ENCODE results near the gene UTF1.

UTF1 gene

GRCh38 chr10:133235265-133235855 is 5.3 kb downstream of the UTF1 start:
- Histone ChIP-seq H3K9ac (no peak overlapping the region), H3K27ac (no peak overlapping the region), H3K36me3 (ENCODE audit: insufficient read depth) (no peaks in the 10 kb centered on the region), H4K20me1 (ENCODE audit: insufficient read depth) (no peaks in the 10 kb centered on the region), H3K4me2 (no peak overlapping the region), H2AFZ (ENCODE audit: low read depth) (no peak overlapping the region), H3K27me3 (ENCODE audit: insufficient read depth, low read depth) (peaks cover 47% of the 10 kb centered on the region; the same call in 1 of the 2 replicates), H3K4me3 (IDR thresholded peaks at IDR 0.05; ENCODE audit: insufficient read depth, low read depth, low read length) (no peak overlapping the region), H3K79me2 (ENCODE audit: insufficient read depth, low read depth) (no peaks in the 10 kb centered on the region), H3K4me1 (ENCODE audit: low read depth, poor library complexity, severe bottlenecking) (no peaks in the 10 kb centered on the region)
- no peak for TF ChIP-seq CTCF (conservative IDR thresholded peaks at IDR 0.05; ENCODE audit: low read depth, low read length)

GRCh38 chr10:133235932-133236331 is 5.9 kb downstream of the UTF1 start:
- Histone ChIP-seq H3K27ac (no peak overlapping the region), H2AFZ (ENCODE audit: low read depth) (no peak overlapping the region), H3K27me3 (ENCODE audit: insufficient read depth, low read depth) (peaks cover 52% of the 10 kb centered on the region; the same call in 1 of the 2 replicates), H3K36me3 (ENCODE audit: insufficient read depth) (no peaks in the 10 kb centered on the region), H3K4me3 (IDR thresholded peaks at IDR 0.05; ENCODE audit: insufficient read depth, low read depth, low read length) (no peak overlapping the region), H3K9ac (no peak overlapping the region), H3K79me2 (ENCODE audit: insufficient read depth, low read depth) (no peaks in the 10 kb centered on the region), H4K20me1 (ENCODE audit: insufficient read depth) (no peaks in the 10 kb centered on the region), H3K4me1 (ENCODE audit: low read depth, poor library complexity, severe bottlenecking) (no peaks in the 10 kb centered on the region), H3K4me2 (no peak overlapping the region)
- no peak for TF ChIP-seq CTCF (conservative IDR thresholded peaks at IDR 0.05; ENCODE audit: low read depth, low read length)

- no peaks in the 10 kb centered on the region for H4K20me1 ChIP-seq (ENCODE audit: insufficient read depth)
- H3K9ac ChIP-seq: no peak overlapping the region
- H3K27ac ChIP-seq: no peak overlapping the region
- no peaks in the 10 kb centered on the region for H3K4me1 ChIP-seq (ENCODE audit: low read depth, poor library complexity, severe bottlenecking)
- peaks cover 58% of the 10 kb centered on the region; the same call in 1 of the 2 replicates for H3K27me3 ChIP-seq (ENCODE audit: insufficient read depth, low read depth)
- H3K79me2 ChIP-seq (ENCODE audit: insufficient read depth, low read depth): no peaks in the 10 kb centered on the region
- no peak for TF ChIP-seq CTCF (conservative IDR thresholded peaks at IDR 0.05; ENCODE audit: low read depth, low read length)
- no peak overlapping the region for H3K4me3 ChIP-seq (IDR thresholded peaks at IDR 0.05; ENCODE audit: insufficient read depth, low read depth, low read length)
- no peak overlapping the region for H2AFZ ChIP-seq (ENCODE audit: low read depth)
- H3K36me3 ChIP-seq (ENCODE audit: insufficient read depth): no peaks in the 10 kb centered on the region
- no peak overlapping the region for H3K4me2 ChIP-seq
Measured at GRCh38 chr10:133236401-133237240, 6.6 kb downstream of the UTF1 start.

- Histone ChIP-seq H3K36me3 (ENCODE audit: insufficient read depth) (no peaks in the 10 kb centered on the region), H3K9ac (no peak overlapping the region)
- no peak for TF ChIP-seq CTCF (conservative IDR thresholded peaks at IDR 0.05; ENCODE audit: low read depth, low read length)
Measured at GRCh38 chr10:133237241-133237587, 7.2 kb downstream of the UTF1 start.

More at GRCh38 chr10:133237241-133237587, 7.2 kb downstream of the UTF1 start:
- no peaks in the 10 kb centered on the region for H3K79me2 ChIP-seq (ENCODE audit: insufficient read depth, low read depth)
- H2AFZ ChIP-seq (ENCODE audit: low read depth): no peak overlapping the region
- H3K27me3 ChIP-seq (ENCODE audit: insufficient read depth, low read depth): peaks cover 59% of the 10 kb centered on the region; the same call in 1 of the 2 replicates
- H3K4me2 ChIP-seq: no peak overlapping the region
- no peak overlapping the region for H3K4me3 ChIP-seq (IDR thresholded peaks at IDR 0.05; ENCODE audit: insufficient read depth, low read depth, low read length)
- no peak overlapping the region for H3K27ac ChIP-seq
- H4K20me1 ChIP-seq (ENCODE audit: insufficient read depth): no peaks in the 10 kb centered on the region
- no peaks in the 10 kb centered on the region for H3K4me1 ChIP-seq (ENCODE audit: low read depth, poor library complexity, severe bottlenecking)

Measured in KMS-11 (cell line).